ENCODE measurements around the gene CEP170B.
"Not testable (repeated sequence)": the region's sequence is repeated elsewhere in the genome, so short reads cannot be mapped to it uniquely, and the experiment has no call there.

The CEP170B gene

GRCh38 chr14:104931771-104932675, 67.0 kb downstream of the CEP170B start:
- no peak for DNase-seq (ENCODE audit: low read depth)

DNA sequence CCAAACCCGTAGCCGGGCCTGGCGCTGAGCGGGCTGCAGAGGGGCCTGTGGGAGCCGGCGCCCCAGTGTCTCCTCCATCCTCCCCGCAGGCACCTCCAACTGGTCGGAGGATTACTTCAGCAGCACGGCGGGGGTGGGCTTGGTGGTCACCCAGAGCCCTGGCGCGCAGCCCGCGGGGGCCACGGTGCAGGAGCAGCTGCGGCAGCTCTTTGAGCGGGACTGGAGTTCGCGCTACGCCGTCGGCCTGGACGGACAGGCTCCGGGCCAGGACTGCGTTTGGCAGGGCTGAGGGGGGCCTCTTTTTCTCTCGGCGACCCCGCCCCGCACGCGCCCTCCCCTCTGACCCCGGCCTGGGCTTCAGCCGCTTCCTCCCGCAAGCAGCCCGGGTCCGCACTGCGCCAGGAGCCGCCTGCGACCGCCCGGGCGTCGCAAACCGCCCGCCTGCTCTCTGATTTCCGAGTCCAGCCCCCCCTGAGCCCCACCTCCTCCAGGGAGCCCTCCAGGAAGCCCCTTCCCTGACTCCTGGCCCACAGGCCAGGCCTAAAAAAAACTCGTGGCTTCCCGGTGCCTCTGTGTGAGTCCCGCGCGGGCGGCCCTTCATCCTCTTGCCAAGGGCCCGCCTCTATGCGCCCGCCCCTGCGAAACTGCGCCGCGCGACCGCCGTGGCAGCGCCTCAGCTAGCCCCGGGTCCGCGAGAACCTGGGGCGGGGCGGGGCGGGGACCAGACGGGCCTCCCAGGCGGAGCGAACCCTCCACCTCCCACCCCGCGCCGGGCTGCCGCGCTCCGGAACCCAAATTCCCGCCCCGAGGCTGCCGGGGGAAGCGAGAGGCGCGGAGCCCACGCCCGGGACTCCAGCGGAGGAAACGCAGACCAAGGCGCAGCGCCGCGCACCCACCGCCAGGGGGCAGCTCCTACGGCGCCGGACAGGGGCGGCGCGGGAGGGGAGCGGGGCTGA, 67.9 kb downstream of the CEP170B start:
- DNase-seq (ENCODE audit: low read depth): peak; percentile 92

- DNase-seq (ENCODE audit: low read depth): no peak
These were observed 69.0 kb downstream of the CEP170B start for GRCh38 chr14:104933746-104934733.

- no peak for DNase-seq (ENCODE audit: low read depth)
These were observed 70.1 kb downstream of the CEP170B start for GRCh38 chr14:104935026-104935650.

- no peak for DNase-seq (ENCODE audit: low read depth)
These were observed 70.9 kb downstream of the CEP170B start for GRCh38 chr14:104935955-104936354.

DNA sequence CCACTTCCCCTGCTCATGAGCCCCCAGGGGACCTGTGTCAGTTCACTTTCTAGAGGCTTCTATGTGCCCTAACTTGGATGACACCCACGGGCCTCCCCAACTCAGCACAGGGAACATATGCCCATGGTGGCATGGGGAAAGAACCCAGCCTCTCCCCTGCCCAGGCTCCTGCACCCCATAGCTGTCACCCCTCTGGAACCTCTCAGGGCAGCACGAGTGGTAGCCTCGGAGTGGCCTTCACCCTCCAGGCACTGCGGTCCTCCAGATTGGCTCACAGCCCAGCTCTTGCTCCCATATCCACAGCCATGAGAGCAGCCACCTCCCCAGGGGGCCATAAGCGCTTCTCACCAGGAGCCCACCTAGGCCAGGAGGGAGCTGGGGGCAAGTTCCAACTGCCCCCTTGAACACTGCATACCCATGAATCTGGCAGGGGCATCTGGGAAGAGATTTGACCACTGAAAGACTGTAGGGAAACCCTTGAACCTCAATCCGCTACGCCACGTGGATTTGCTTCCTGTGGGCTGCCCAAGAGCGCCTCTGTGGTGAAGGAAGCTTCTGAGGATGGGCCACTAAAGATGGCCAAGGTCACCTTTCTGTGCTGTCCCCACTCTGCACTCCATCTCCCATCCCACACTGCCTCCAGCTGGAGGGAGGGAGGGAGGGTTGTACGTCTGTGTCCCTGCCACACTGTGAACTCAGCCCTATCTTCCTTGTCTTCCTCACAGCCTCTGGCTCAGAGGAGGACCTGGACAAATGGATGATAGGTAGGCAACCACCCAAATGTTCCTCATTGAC, 71.5 kb downstream of the CEP170B start:
- no peak for DNase-seq (ENCODE audit: low read depth)

- DNase-seq (ENCODE audit: low read depth): no peak
These were observed 72.1 kb downstream of the CEP170B start for GRCh38 chr14:104937161-104937560.

- DNase-seq (ENCODE audit: low read depth): no peak
These were observed 72.8 kb downstream of the CEP170B start for GRCh38 chr14:104937694-104938365.

- DNase-seq (ENCODE audit: low read depth): no peak
These were observed 73.4 kb downstream of the CEP170B start for GRCh38 chr14:104938436-104938835.

DNA sequence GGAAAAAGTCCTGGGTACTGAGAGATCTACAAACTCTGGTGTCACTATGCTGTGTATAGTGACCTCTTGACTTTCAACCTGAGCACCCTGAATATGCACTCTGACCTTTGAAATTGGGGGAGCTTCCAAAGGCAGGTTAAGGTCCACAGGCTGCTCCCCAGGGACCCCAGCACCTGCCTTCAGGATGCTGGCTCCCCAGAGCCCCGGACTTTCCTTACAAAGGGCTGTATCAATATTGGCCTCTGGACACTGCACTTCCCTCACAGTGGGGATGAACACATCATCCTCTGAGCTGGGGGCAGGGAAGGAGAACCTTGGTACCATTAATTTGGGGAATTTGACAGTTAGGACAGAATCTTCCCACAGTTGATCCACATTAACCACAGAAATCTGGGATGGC, 73.9 kb downstream of the CEP170B start:
- DNase-seq (ENCODE audit: low read depth): no peak

- no peak for DNase-seq (ENCODE audit: low read depth)
These were observed 74.8 kb downstream of the CEP170B start for GRCh38 chr14:104939666-104940410.

GRCh38 chr14:104940526-104941150, 75.6 kb downstream of the CEP170B start:
- peak; percentile 32 for DNase-seq (ENCODE audit: low read depth)

- DNase-seq (ENCODE audit: low read depth): no peak
These were observed 76.7 kb downstream of the CEP170B start for GRCh38 chr14:104941508-104942365.

GRCh38 chr14:104942586-104942985, 77.5 kb downstream of the CEP170B start:
- DNase-seq (ENCODE audit: low read depth): no peak

DNA sequence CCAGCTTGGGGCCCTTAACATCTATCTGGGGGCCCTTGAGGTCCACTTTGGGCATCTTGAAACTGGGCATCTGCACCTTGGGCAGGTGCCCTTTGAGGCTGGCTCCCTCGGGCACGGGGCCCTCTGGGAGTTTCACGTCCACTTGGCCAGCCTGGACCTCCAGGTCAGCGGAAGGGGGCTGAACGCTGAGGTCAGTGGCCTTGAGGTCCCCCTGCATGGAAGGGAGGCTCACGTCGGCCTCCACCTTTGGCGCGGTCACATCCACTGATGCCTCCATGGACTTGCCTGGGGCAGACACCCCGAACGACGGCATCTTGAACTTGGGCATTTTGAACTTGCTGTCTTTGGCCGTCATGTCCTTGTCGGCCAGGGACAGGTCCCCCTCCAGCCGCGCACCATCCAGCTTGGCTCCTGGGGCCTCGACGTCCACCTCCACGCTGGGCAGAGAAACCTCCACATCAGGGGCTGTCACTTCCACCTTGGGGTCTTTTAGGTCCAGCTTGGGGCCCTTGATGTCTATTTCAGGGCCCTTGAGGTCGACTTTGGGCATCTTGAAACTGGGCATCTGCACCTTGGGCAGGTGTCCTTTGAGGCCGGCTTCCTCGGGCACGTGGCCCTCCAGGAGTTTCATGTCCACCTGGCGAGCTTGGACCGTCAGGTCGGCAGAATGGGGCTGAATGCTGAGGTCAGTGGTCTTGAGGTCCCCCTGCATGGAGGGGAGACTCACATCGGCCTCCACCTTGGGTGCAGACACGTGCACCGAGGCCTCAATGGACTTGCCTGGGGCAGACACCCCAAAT, 78.3 kb downstream of the CEP170B start:
- DNase-seq (ENCODE audit: low read depth): not testable (repeated sequence)

- DNase-seq (ENCODE audit: low read depth): not testable (repeated sequence)
These were observed 78.9 kb downstream of the CEP170B start for GRCh38 chr14:104944016-104944308.
